Activated CD8-positive, alpha-beta memory T cell treated with anti-CD3 and anti-CD28 coated beads for 48 hours (primary cell): ENCODE results near the gene SMIM17.

Experiments
- DNase-seq, 3 experiments: peaks; one replicate each; pipeline ENCODE4 v3.0.0-alpha.2; 2020; ENCODE audit warnings: low read depth in 2 of 3, low spot score in 2 of 3

The SMIM17 gene

DNA sequence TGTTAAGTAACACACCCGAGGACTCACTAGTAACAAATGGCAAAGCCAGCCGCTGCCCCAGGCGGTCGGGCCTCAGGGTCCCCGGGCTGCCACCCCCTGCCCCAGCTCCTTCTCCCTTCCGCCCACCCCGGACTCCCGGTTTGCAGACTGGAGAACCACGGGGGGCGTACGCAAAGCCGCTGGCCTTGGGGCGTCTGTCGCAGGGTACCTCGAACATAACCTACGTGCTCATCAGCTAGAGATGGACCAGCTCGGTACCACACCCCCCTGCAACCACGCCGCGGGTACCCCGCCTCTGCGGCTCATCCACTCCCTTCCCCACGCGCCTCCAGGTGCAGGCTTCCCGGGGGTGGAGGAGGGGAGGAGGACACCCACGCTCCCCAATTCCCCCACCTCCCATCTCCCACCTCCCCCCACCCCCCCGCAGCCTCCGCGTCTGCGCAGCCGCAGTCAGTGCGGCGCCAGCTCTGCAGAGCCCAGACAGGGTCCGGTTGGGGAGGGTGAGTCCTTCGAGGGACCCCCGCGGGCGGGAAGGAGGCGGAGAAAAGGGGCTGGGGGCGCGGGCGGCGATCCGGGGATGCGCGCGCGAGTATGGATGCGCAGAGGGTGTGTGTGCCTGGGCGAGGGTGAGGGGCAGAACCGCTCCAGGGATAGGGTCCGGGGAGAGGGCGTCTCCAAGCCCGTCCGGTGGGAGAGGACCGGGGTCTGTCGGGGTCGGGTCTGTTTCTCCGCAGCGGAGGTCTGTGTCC is at the start of gene SMIM17:
SMIM17 (plus strand) TSS at position 449 of the 749 bp plus-strand sequence. CDS start 2,509 bp downstream, outside the sequence.
- DNase-seq: no peak

DNA sequence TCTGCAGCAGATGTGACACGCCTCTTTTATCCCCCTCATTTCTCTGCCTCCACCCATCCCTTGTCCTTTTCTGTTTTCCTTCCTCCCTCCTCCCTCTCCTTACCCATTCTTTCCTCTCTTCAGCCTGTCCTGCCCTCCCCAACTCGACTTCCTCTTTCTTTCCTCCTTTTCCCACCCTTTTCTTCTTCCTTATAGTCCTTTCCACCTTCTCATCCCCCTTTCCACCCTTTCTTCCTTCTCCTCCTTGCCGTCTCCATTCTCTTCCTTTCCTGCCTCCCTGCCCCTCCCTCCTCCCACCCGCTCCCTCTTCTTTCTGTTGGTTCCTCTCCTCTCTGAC is 48.5 kb upstream of the SMIM17 start:
- no peak for DNase-seq

DNA sequence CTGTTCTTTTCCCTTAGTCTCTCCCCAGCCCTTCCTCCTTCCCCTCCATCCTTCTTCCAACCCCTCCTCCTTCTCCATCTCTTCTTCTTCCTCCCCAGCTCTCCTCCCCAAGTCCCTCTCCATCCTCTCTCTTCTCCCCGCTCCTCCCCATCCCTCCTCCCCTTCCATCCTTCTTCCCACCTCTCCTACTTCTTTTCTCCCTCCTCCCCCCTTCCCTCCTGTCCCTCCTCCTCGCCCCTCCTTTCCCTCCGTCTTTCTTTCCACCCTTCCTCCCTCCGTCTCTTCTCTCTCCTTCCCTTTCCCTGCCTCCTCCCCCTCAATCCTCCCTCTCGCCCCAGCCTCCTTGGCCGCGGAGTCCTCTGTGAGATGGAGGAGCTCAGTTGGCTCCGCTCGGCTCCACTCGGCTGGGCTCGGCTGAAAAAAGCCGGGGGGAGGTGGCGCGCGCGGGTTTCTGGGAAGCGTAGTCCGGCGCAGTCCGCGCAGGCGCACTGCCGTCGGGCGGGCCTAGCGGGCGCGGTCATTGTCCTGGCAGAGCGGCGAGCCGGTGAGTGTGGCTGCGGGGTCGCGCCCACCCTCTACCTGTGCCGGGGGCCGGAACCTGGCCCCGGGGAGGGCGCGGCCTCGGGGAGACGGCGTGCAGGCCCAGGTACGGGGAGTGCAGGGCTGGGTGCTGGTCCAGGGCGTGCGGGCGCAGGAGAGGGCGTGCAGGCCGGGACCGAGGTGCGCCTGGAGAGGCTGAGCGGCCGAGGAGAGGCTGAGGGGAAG is 48.0 kb upstream of the SMIM17 start, which contains the start of gene ZNF71:
ZNF71 (plus strand) TSS at position 520 of the 765 bp plus-strand sequence. CDS start 6,257 bp downstream, outside the sequence.
- peak; percentile 69 to 85 (median 75) for DNase-seq

DNA sequence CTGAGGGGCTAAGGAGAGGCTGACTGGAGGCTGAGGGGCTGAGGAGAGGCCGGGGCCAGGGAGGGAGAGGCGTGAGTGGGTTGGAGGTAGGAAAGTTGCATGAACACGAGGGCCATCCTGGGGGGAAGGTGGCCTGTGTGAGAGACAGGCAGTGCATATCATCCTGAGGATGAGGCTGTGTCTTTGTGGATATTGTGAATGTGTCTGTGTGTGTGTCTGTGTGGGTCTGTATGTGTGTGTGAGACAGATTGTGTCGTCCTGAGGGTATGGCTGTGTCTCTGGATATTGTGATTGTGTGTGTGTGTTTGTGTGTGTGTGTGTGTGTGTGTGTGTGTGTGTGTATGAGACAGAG is 47.4 kb upstream of the SMIM17 start:
- DNase-seq: no peak

DNA sequence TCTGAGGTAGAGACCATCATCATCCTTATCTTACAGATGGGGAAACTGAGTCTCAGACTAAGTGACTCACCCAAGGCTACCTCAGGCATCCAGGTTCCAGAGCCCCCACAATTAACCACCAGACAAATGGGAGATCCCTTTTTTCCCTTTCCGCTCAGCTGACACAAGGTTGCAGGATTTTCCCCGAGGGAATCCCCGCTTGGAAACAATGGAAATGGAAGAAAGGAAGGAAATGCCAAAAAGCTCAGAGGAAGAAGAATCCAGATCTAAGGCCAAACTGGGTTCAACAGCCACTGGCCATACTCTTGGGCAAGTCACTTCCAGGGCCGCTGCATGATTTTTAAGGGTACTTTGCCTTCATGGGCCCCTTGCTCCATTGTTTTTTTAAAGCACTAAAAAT is 46.3 kb upstream of the SMIM17 start:
- DNase-seq: no peak

DNA sequence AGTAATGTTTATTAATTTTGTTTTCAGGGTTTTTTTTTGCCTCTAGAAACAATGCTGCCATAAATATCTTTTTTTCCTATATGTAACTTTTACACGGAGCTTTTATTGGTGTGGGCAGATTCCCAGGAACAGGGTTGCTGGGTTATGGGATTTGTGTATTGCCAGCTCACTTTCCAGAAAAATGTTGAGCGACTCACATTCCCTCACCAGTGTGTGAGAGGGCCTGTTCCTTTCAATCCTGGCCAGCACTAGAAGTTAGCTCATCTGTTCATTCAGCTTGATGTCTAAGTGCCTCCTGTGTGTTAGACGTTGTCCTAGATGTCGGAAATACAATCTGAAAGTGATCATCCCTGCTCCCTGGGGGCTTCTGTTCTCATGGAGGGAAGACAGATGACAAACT is 45.3 kb upstream of the SMIM17 start:
- no peak for DNase-seq

DNA sequence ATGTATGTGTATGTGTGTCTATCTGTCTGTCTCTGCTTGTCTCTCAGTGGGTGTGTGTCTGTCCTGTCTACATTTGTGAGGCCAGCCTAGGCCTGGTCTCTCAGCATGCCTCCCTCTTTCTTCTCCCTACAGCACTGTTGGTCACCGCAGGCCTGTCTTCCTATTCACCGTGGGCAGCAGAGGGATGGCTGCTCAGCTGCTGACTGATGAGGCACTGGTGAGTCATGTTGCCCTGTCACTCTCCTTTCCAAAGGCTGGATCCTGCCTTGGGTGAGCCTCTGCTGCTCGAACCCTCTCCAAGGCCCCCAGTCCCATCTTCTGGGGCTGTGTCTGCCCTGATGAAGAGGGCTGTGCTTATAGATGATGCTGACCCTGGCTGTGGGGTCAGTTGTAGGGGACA is 41.6 kb upstream of the SMIM17 start:
- DNase-seq: no peak

DNA sequence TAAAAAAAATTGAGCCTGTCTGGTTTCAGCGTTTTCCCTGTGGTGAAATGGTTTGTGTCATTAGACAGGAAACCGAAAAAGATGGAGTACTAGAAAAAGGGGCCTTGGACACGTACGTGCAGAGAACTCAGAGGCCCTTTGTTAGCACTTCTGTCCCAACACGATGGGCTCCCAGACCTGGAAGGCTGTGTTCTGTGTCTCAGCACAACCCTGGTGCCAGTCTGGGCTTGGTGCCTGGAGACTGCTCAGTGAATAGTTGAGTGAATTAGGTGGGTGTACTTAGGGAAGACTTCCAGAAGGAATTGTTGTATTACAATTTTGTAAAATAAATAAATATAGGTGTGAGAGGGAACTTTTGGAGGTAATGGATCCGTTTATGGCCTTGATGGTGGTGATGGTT is 39.1 kb upstream of the SMIM17 start:
- DNase-seq: no peak

DNA sequence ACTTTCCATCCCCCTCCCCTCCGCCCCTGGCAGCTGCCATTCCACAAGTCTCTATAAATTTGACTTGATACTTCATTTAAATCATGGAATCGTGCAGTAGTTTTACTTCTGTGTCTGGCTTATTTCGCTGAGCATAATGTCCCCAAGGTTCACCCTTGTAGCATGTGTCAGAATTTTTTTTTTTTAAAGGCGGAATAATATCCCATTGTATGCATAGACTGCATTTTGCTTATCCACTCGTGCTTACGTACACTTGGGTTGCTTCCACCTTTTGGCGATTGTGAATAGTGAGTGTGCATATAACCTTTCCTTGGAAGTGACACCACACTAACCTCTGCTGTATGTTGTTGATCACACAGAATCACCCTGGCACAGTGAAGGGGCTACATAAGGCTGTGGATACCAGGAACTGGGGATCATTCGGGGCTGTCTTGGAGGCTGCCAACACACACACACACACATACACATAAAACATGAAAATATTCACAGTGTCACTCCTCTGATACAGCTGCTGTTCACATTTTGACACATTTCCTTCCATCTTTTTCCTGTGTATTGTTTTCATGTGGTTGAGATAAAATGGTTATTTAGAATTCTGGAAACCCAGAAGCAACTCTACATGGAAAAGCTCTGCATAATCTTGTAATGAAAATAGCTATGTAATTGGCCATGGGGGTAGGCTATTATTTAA is 34.5 kb upstream of the SMIM17 start:
- no peak for DNase-seq

DNA sequence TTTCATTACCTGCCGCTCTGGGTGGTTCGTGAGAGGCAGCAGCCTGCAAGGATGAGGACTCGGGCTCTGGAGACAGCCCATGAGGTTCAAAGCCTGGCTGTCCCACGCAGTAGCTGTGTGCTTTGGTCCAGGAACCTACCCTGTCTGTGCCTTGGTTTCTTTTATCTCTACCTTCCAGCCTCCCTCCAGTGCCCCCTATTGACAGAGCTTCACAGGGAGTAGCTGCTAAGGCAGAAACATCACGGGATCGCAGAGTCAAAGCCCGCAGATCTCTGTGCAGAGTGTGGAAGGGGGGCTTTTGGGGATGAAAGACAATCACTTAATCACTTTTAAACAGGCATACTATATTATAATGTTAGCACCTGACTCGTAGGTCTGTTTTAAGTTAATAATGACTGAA is 31.7 kb upstream of the SMIM17 start:
- no peak for DNase-seq

DNA sequence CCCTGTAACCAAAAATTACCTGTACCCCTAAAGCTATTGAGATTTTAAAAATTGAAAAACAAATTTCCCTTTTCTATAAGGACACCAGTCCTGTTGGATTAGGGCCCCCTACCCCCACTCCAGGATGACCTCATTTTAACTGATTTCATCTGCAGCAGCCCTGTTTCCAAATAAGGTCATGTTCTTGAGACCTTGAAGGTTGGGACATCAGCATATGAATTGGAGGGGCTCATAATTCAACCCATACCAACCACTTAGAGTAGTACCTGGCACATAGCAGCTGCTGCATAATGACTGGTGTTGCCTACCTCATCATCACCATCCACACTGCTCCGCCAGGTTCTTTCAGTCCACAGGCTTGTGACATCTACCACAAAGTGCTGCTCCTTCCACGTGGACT is 30.2 kb upstream of the SMIM17 start:
- DNase-seq: no peak

DNA sequence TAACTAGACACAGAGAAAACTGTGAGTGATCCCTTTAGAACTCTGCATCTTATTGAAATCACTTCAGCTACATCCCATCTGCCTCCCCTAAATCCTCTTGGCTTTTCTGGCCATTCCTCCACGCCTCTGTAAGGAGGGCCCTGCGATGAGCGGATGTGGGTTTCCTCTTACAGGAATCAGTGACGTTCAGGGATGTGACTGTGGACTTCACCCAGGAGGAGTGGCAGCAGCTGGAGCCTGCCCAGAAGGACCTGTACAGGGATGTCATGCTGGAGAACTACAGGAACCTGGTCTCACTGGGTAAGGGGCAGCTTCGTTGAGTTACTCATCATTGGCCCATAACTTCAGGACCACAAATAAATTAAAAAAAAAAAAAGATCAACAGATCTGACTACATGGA is 29.3 kb upstream of the SMIM17 start:
- DNase-seq: no peak

DNA sequence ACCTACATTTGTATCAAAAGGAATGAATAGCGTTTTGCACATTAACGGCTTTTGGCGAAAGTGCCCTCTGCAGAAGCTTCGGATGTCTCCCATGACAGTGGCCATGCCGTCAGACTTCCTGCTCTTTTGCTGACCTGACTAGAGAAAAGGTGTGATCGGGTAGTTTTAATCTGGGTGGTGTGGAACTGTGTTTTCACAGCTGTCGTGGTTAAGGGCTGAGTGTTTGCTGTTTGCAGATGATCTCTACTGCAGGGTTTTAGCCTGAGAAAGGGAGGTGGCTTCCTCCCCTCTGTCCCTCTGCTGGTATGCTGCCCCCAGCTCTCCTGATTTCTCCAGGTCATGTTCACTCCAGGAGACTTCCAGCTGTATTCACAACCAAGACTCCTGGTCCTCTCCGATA is 25.4 kb upstream of the SMIM17 start:
- DNase-seq: no peak

DNA sequence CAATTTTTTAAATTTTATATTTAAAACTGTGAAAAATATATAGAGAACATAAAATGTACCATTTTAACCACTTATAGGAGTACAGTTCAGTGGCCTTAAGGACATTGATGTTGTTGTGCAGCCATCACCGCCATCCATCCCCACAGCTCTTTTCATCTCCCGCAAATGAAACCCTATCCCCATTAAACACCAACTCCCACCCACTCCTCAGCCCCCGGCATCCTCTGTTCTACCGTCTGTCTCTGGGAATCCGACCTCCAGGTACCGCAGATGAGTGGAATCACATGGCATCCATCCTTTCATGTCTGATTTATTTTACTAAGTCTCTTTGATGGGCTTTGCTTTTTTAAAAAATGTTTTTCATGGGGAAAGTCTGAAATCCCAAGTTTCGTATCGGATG is 23.8 kb upstream of the SMIM17 start:
- no peak for DNase-seq

DNA sequence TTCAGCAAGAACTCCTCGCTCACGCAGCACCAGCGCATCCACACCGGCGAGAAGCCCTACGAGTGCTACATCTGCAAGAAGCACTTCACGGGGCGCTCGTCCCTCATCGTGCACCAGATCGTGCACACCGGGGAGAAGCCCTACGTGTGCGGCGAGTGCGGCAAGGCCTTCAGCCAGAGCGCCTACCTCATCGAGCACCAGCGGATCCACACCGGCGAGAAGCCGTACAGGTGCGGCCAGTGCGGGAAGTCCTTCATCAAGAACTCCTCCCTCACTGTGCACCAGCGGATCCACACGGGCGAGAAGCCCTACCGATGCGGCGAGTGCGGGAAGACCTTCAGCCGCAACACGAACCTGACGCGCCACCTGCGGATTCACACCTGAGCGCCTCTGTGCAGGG is 20.6 kb upstream of the SMIM17 start:
- DNase-seq: no peak

DNA sequence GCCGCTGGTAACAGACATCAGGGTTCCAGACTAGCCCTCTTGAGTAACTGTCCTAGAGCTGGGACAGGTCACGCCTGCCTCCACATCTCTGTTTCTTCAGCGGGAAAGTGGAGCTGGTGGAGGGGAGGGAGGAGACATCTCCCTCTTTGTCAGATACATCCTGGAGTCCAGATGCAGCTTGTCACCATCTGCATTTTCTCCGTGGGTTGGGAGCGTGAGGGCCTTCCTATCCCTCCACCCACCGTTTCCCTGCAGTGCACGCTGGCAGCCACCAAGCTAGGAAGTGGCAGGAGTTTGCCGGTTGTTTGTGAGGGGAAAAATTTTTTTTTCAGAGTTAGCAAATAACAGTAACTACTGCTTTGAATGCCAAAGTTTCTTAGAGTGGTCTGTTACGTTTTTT is 20.0 kb upstream of the SMIM17 start:
- no peak for DNase-seq

DNA sequence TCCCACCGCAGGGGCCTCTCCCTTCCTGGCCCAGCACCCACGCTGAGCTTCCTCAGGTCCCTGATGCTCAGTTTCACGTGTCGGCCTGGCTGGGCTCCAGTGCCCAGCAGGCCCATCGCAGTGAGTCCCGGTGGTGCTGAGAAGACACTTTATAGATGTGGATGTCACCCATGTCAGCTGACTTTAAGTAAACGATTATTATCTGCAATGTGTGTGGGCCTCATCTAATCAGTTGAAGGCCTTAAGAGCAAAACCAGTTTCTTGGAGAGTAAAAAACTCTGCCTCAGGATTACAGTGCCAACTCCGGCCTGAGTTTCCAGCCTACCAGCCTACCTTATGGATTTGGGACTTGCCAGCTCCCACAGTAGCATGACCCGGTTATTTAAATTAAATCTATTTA is 17.3 kb upstream of the SMIM17 start:
- DNase-seq: no peak

DNA sequence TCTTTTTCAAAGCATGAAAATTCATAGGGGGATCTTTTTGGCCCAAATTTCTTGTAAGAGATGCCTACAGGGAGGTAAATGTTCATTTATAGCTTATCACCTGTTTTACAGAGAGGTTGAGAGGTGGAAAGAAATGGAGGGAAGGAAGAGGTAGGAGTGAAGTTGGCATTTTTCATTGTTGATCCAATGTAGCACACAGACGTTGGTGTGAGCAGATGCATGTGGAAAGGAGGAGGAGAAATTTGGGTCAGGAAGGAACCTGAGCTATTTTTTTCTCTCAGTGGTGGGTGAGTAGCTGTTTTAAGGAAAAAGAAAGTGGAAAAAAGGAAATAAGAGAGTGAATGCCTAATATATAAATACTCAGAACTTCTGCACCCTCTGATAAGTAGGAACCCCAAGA is 9.9 kb upstream of the SMIM17 start:
- no peak for DNase-seq

DNA sequence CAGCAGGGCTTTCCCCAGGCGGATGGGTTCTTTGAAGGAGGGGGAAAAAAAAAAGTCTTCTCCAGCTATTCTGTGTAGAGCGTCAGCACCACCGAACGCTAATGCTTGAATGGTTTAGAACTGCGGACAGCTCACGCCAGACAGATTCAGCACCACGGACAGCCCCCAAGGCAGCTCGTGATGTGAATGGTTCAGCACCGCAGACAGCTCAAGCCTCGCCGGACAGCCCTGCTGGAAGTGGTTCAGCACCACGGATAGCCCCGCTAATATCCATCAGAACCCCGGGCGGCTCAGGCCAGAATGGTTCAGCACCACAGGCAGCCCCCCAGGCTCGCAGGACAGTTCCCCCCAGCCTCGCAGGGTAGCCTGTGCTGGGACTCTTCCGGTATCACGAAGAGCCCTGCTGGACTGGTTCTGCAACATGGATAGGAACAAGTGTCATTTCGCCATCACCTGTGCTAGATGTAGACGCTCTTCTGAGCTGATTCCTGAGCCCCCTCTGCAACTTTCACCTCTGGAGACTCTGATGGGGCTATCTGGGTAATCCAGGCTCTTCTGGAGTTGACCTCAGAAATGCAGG is 4.9 kb upstream of the SMIM17 start:
- peak in 2 of 3 experiments; percentile 4 to 9 for DNase-seq

DNA sequence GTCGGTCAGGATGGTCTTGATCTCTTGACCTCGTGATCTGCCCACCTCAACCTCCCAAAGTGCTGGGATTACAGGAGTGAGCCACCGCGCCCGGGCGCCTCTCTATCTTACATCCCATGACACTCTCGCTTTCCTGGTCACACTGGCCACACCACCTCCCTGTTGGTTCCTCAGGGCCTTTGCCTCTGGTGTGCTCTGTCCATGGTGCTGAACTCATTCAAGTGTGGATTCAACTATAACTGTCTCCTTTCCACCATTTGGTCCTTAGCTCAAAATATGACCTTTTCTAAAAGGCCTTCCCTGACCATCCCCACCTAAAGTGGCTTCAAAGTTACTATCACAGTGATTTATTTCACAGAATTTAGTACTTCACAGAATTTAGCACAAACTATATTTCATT is 3.7 kb upstream of the SMIM17 start:
- DNase-seq: no peak

DNA sequence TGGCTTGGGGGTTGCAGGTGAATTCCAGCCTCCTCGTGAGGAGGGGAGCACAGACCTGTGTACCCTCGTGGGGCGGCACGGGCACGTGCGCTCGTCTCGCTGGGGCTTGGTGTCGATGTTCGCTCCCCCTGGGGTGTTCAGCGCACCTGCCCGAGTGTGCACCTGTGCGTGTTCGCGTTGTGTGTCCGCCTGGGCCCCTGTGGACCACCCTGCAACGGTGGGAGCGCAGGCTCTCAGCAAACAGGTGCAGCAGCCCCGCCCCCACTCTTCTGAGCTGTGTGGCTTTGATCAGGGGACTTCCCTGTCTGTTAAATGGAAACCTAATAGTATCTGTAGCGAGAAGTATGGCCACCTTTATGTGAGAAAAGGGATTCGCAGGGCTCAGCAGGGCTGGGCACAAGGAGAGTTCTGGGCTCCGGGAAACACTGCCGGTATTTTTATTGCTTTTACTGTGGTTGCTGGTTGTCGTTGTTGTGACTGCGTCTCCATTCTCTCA is 549 bp downstream of the SMIM17 start:
- no peak for DNase-seq

DNA sequence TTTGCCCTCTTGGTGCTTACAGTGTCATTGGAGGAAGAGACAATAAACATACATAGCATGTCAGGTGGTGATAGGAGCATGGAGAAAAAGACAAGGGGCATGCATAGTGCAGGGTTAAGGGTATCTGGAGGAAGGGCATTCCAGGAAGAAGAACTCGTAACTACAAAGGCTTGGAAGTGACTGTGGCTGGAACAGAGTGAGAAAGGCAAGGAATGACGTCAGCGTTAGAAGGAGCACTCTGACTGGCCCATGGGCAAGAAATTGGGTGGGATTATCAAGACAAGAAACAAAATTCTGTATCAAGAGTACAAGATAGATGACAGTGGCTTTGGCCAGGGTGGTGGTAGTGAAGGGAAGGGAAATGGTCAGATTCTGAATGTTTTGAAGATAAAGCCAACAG is 11.2 kb downstream of the SMIM17 start:
- no peak for DNase-seq
